ENCODE data around the gene PIP5KL1. TPM values are rescaled to one million over a fixed set of nuclear protein-coding genes. Genes with fewer than 3 reads are reported as not detected.
A peak's percentile ranks its signal among the peaks of the same experiment; 100 is the strongest.

Gene PIP5KL1
- total RNA-seq, 1 experiment from 2014 or later = 3.9 TPM

- H3K4me3 ChIP-seq (ENCODE audit: low read depth, low read length, poor library complexity, severe bottlenecking) = no peak overlapping the region
- ChIA-PET POLR2A (ENCODE audit: low non-redundant PET) (interaction anchor here (0.6 kb wide), 2 partner anchors 8 to 724 kb away, joined by 6 to 8 read pairs; partner anchors contain the start of gene EEIG1), CTCF (no interaction called here)
- intact Hi-C loops (cut with micrococcal nuclease; ENCODE audit: unreplicated experiment) = no loop called here
- H3K27me3 ChIP-seq (replicated peaks; ENCODE audit: insufficient read depth, low read depth, low read length, poor library complexity) = no peaks in the 10 kb centered on the region
- no peak for DNase-seq (ENCODE audit: low spot score)
- H3K27ac ChIP-seq (ENCODE audit: low read depth, low read length, poor library complexity, severe bottlenecking) = peak overlapping the region; percentile 50
- peaks cover 68% of the 10 kb centered on the region for H3K4me1 ChIP-seq (ENCODE audit: insufficient read depth, low read length, poor library complexity, severe bottlenecking)
- no peaks in the 10 kb centered on the region for H3K9me3 ChIP-seq (ENCODE audit: low read depth, low read length, poor library complexity, severe bottlenecking)
- no peaks in the 10 kb centered on the region for H3K36me3 ChIP-seq (ENCODE audit: insufficient read depth, low read length, poor library complexity, severe bottlenecking)
- no peak for TF ChIP-seq EZH2 (IDR thresholded peaks at IDR 0.05; ENCODE audit: borderline replicate concordance, low read depth, low read length, poor library complexity, severe bottlenecking)
- TF ChIP-seq CTCF (conservative IDR thresholded peaks at IDR 0.05; ENCODE audit: low read depth, low read length) = no peak
- no TSS peak for BruUV-seq (replicated peaks)
These were observed 41.8 kb upstream of the PIP5KL1 start for GRCh38 chr9:127972236-127972871.

- H3K9me3 ChIP-seq (ENCODE audit: low read depth, low read length, poor library complexity, severe bottlenecking) = no peaks in the 10 kb centered on the region
- no peak overlapping the region for H3K4me3 ChIP-seq (ENCODE audit: low read depth, low read length, poor library complexity, severe bottlenecking)
- no peak for DNase-seq (ENCODE audit: low spot score)
- peak overlapping the region; percentile 28 for H3K27ac ChIP-seq (ENCODE audit: low read depth, low read length, poor library complexity, severe bottlenecking)
- H3K4me1 ChIP-seq (ENCODE audit: insufficient read depth, low read length, poor library complexity, severe bottlenecking) = peaks cover 72% of the 10 kb centered on the region
- ChIA-PET POLR2A (ENCODE audit: low non-redundant PET) (interaction anchor here (0.6 kb wide), 2 partner anchors 9 to 723 kb away, joined by 6 to 8 read pairs; partner anchors contain the start of gene EEIG1), CTCF (no interaction called here)
- H3K36me3 ChIP-seq (ENCODE audit: insufficient read depth, low read length, poor library complexity, severe bottlenecking) = no peaks in the 10 kb centered on the region
- no TSS peak for BruUV-seq (replicated peaks)
- H3K27me3 ChIP-seq (replicated peaks; ENCODE audit: insufficient read depth, low read depth, low read length, poor library complexity) = no peaks in the 10 kb centered on the region
- intact Hi-C loops (cut with micrococcal nuclease; ENCODE audit: unreplicated experiment) = no loop called here
- no peak for TF ChIP-seq EZH2 (IDR thresholded peaks at IDR 0.05; ENCODE audit: borderline replicate concordance, low read depth, low read length, poor library complexity, severe bottlenecking)
- TF ChIP-seq CTCF (conservative IDR thresholded peaks at IDR 0.05; ENCODE audit: low read depth, low read length) = no peak
These were observed 41.0 kb upstream of the PIP5KL1 start for GRCh38 chr9:127971357-127972235.

GRCh38 chr9:127970401-127971313 is 40.1 kb upstream of the PIP5KL1 start:
- peak; percentile 50 for DNase-seq (ENCODE audit: low spot score)
- Histone ChIP-seq H3K27me3 (replicated peaks; ENCODE audit: insufficient read depth, low read depth, low read length, poor library complexity) (no peaks in the 10 kb centered on the region), H3K36me3 (ENCODE audit: insufficient read depth, low read length, poor library complexity, severe bottlenecking) (no peaks in the 10 kb centered on the region), H3K4me1 (ENCODE audit: insufficient read depth, low read length, poor library complexity, severe bottlenecking) (peaks cover 79% of the 10 kb centered on the region), H3K27ac (ENCODE audit: low read depth, low read length, poor library complexity, severe bottlenecking) (peak overlapping the region; percentile 96), H3K9me3 (ENCODE audit: low read depth, low read length, poor library complexity, severe bottlenecking) (no peaks in the 10 kb centered on the region), H3K4me3 (ENCODE audit: low read depth, low read length, poor library complexity, severe bottlenecking) (no peak overlapping the region)
- ChIA-PET CTCF (no interaction called here), POLR2A (ENCODE audit: low non-redundant PET) (no interaction called here)
- no TSS peak for BruUV-seq (replicated peaks)
- intact Hi-C loops (cut with micrococcal nuclease; ENCODE audit: unreplicated experiment) = no loop called here
- no peak for TF ChIP-seq EZH2 (IDR thresholded peaks at IDR 0.05; ENCODE audit: borderline replicate concordance, low read depth, low read length, poor library complexity, severe bottlenecking)
- no peak for TF ChIP-seq CTCF (conservative IDR thresholded peaks at IDR 0.05; ENCODE audit: low read depth, low read length)

Data from A673 (cell line).